Motor neuron (in vitro differentiated cells): ENCODE measurements around the gene GPER1. TPM values are rescaled to one million over a fixed set of nuclear protein-coding genes. Genes with fewer than 3 reads are reported as not detected.
"Not testable (repeated sequence)": the region's sequence is repeated elsewhere in the genome, so short reads cannot be mapped to it uniquely, and the experiment has no call there.

Source experiments
- ATAC-seq, 8 experiments: fragments of 200-7000 bp; cut with Tn5 transposase; replicated peaks in 6 of 8; 2 replicates each; pipeline ENCODE4 v1.8.0; 2021; ENCODE audit warnings: mild to moderate bottlenecking in 8 of 8, moderate library complexity in 8 of 8
- H3K27ac ChIP-seq, 2 donors: fragments of 250-450 bp; sonication (Bioruptor Pico); 2 replicates each; pipeline ENCODE4 v1.9.0; 2021; ENCODE audit warnings: antibody characterized with exemption in 2 of 2, mild to moderate bottlenecking in 2 of 2, moderate library complexity in 1 of 2
- H3K4me1 ChIP-seq, 2 donors: fragments of 250-450 bp; sonication (Bioruptor Pico); replicated peaks in 1 of 2; 2 replicates each; pipeline ENCODE4 v1.6.1; 2021; ENCODE audit warnings: antibody characterized with exemption in 2 of 2, mild to moderate bottlenecking in 2 of 2, moderate library complexity in 1 of 2
- H3K4me3 ChIP-seq, 5 donors: fragments of 250-450 bp; sonication (Bioruptor Pico); 2 replicates each; pipeline ENCODE4 v1.9.0; 2021; ENCODE audit warnings: antibody characterized with exemption in 5 of 5, mild to moderate bottlenecking in 5 of 5, moderate library complexity in 4 of 5
- WGBS, 10 experiments: fragments of 450-650 bp; shearing (Covaris generic); methylation state at CpG; one replicate each; pipeline ENCODE4 v1.0.0; 2022; 5-methylcytosine and 5-hydroxymethylcytosine counted together
- in situ Hi-C, 9 experiments: fragments of 400-800 bp; cut with MboI; loops; one replicate each; pipeline ENCODE4 v1.15.0; 2021; ENCODE audit warnings: low sequenced_read_pairs in 9 of 9, low pct_unique_long_range_greater_than_20kb in 2 of 9; ENCODE audit not compliant: unreplicated experiment in 9 of 9
- total RNA-seq, 8 experiments: library from RNA; unstranded; fragments of 300-600 nt; gene quantifications; 2 replicates each; pipeline versions ENCODE4 v1.2.3 to v1.2.4, GENCODE V29; 2022

GPER1 gene
- total RNA-seq, 8 experiments from 2014 or later, result 0.43 to 3.6 (median 1.1) TPM

- Histone ChIP-seq H3K4me3 (no peak overlapping the region), H3K4me1 (peaks cover 7 to 14% of the 10 kb centered on the region in 2 donors), H3K27ac (no peak overlapping the region)
- in situ Hi-C loops, result loop anchor here in 1 of 9 experiments (10.0 kb wide), 1 partner anchor 70 kb away; no protein-coding TSS in a partner anchor
- WGBS, 10 experiments, result 40 to 100% (median 80%) methylated on average over 1 to 6 of the region's 12 CpGs; no CpG with 5 or more reads in 5 of the 10 experiments
- ATAC-seq, result no peak
Measured at GRCh38 chr7:1065263-1065584, 22.7 kb upstream of the GPER1 start.

- WGBS, 10 experiments, result 0 to 40% (median 23%) methylated on average over 1 to 11 of the region's 48 CpGs; no CpG with 5 or more reads in 5 of the 10 experiments
- in situ Hi-C loops, result loop anchor here in 1 of 9 experiments (10.0 kb wide), 1 partner anchor 71 kb away; no protein-coding TSS in a partner anchor
- Histone ChIP-seq H3K27ac (no peak overlapping the region), H3K4me3 (no peak overlapping the region), H3K4me1 (peaks cover 3 to 9% of the 10 kb centered on the region in 2 donors)
- ATAC-seq, result peak; percentile 86 to 100 (median 92)
Measured at GRCh38 chr7:1065585-1066241, 22.2 kb upstream of the GPER1 start.

GRCh38 chr7:1066242-1066588, 21.7 kb upstream of the GPER1 start:
- peak in 4 of 8 experiments; percentile 5 to 7 (median 6) for ATAC-seq
- no peak overlapping the region for H3K4me3 ChIP-seq
- 33 to 100% (median 83%) methylated on average over 1 to 3 of the region's 21 CpGs; no CpG with 5 or more reads in 6 of the 10 experiments for whole genome bisulfite sequencing, 10 experiments
- H3K27ac ChIP-seq, result no peak overlapping the region
- in situ Hi-C loops, result loop anchor here in 1 of 9 experiments (10.0 kb wide), 1 partner anchor 71 kb away; no protein-coding TSS in a partner anchor
- H3K4me1 ChIP-seq, result peaks cover 3 to 5% of the 10 kb centered on the region in 2 donors

- in situ Hi-C loops, result loop anchor here in 1 of 9 experiments (10.0 kb wide), 1 partner anchor 73 kb away; no protein-coding TSS in a partner anchor
- no peak for ATAC-seq
- no peak overlapping the region for H3K4me3 ChIP-seq
- 80 to 100% (median 96%) methylated on average over 2 to 8 of the region's 14 CpGs; no CpG with 5 or more reads in 7 of the 10 experiments for WGBS, 10 experiments
- H3K27ac ChIP-seq, result no peak overlapping the region
- H3K4me1 ChIP-seq, result peaks cover 3 to 5% of the 10 kb centered on the region in 2 donors
Measured at GRCh38 chr7:1068013-1068412, 19.9 kb upstream of the GPER1 start.

- peaks cover 3 to 5% of the 10 kb centered on the region in 2 donors for H3K4me1 ChIP-seq
- in situ Hi-C loops, result loop anchor here in 1 of 9 experiments (10.0 kb wide), 1 partner anchor 74 kb away; no protein-coding TSS in a partner anchor
- no peak overlapping the region for H3K4me3 ChIP-seq
- WGBS, 10 experiments, result 69 to 100% (median 83%) methylated on average over 2 to 5 of the region's 11 CpGs; no CpG with 5 or more reads in 4 of the 10 experiments
- no peak overlapping the region for H3K27ac ChIP-seq
- no peak for ATAC-seq
Measured at GRCh38 chr7:1068619-1069018, 19.3 kb upstream of the GPER1 start.

- no peak for ATAC-seq
- 87 to 100% (median 97%) methylated on average over 5 to 22 of the region's 42 CpGs; no CpG with 5 or more reads in 5 of the 10 experiments for WGBS, 10 experiments
- no peak overlapping the region for H3K27ac ChIP-seq
- no peak overlapping the region for H3K4me3 ChIP-seq
- in situ Hi-C loops, result no loop called here
- peaks cover 9% of the 10 kb centered on the region in 2 donors for H3K4me1 ChIP-seq
Measured at GRCh38 chr7:1070544-1071011, 17.3 kb upstream of the GPER1 start.

- ATAC-seq, result no peak
- H3K27ac ChIP-seq, result no peak overlapping the region
- H3K4me1 ChIP-seq, result peaks cover 8% of the 10 kb centered on the region in 2 donors
- in situ Hi-C loops, result no loop called here
- 100% methylated on average over 1 of the region's 19 CpGs; no CpG with 5 or more reads in 9 of the 10 experiments for WGBS, 10 experiments
- H3K4me3 ChIP-seq, result no peak overlapping the region
Measured at GRCh38 chr7:1071731-1072254, 16.1 kb upstream of the GPER1 start.

- no peak overlapping the region for H3K27ac ChIP-seq
- no peak overlapping the region for H3K4me3 ChIP-seq
- peaks cover 9 to 15% of the 10 kb centered on the region in 2 donors for H3K4me1 ChIP-seq
- no peak for ATAC-seq
- in situ Hi-C loops, result no loop called here
- 58 to 100% (median 90%) methylated on average over 1 to 3 of the region's 61 CpGs; no CpG with 5 or more reads in 7 of the 10 experiments for WGBS, 10 experiments
Measured at GRCh38 chr7:1073142-1073977, 14.6 kb upstream of the GPER1 start.

- H3K4me3 ChIP-seq, ATAC-seq, in situ Hi-C loops, H3K27ac ChIP-seq: not testable (repeated sequence)
- no CpG with 5 or more reads among the region's 43 CpGs for WGBS, 10 experiments
- H3K4me1 ChIP-seq, result peaks cover 14 to 22% of the 10 kb centered on the region in 2 donors
Measured at GRCh38 chr7:1074018-1074417, 13.9 kb upstream of the GPER1 start.

GRCh38 chr7:1074593-1075431, 13.1 kb upstream of the GPER1 start:
- Histone ChIP-seq H3K4me3 (no peak overlapping the region), H3K4me1 (peaks cover 22 to 29% of the 10 kb centered on the region in 2 donors), H3K27ac (peak overlapping the region in 1 of 2 donors; percentile 2)
- WGBS, 10 experiments, result 67 to 100% (median 95%) methylated on average over 1 to 9 of the region's 30 CpGs
- ATAC-seq, result peak in 4 of 8 experiments; percentile 7 to 29 (median 18)
- in situ Hi-C loops, result no loop called here

- Histone ChIP-seq H3K4me3 (no peak overlapping the region), H3K4me1 (peaks cover 38 to 46% of the 10 kb centered on the region in 2 donors), H3K27ac (no peak overlapping the region)
- in situ Hi-C loops, result no loop called here
- ATAC-seq, result peak in 3 of 8 experiments; percentile 20 to 88 (median 46)
- 35 to 100% (median 90%) methylated on average over 2 to 11 of the region's 27 CpGs; no CpG with 5 or more reads in 2 of the 10 experiments for WGBS, 10 experiments
Measured at GRCh38 chr7:1076184-1077072, 11.5 kb upstream of the GPER1 start.
